Activated CD4-positive, alpha-beta memory T cell treated with anti-CD3 and anti-CD28 coated beads, Interleukin-2, amount 10 ng/mL, durations not matched to agents 7 days and 5 days (primary cell): ENCODE measurements around the gene FAM171A1. TPM values are rescaled to one million over a fixed set of nuclear protein-coding genes. Genes with fewer than 3 reads are reported as not detected.
"Not testable (repeated sequence)": the region's sequence is repeated elsewhere in the genome, so short reads cannot be mapped to it uniquely, and the experiment has no call there.

Experiments used
- CTCF ChIA-PET: fragments of 350-600 bp; sonication (Branson Sonifier 250); formaldehyde crosslinking; loops from one replicate; lab custom pipeline; 2021; ENCODE audit warnings: antibody characterized with exemption, inconsistent platforms; lab: Charles Lee
- POLR2A ChIA-PET: fragments of 350-600 bp; sonication (Branson Sonifier 250); formaldehyde crosslinking; loops from one replicate; lab custom pipeline; 2021; ENCODE audit warnings: antibody characterized with exemption; lab: Charles Lee
- DNase-seq: peaks from one replicate; pipeline ENCODE4 v3.0.0-alpha.2; 2020
- H3K27ac Mint-ChIP-seq: one replicate; pipeline ENCODE4 v1.8.0; 2021; ENCODE audit warnings: mild to moderate bottlenecking, mixed read lengths
- H3K27me3 Mint-ChIP-seq: one replicate; pipeline ENCODE4 v1.8.0; 2021; ENCODE audit warnings: mixed read lengths
- H3K36me3 Mint-ChIP-seq: one replicate; pipeline ENCODE4 v1.8.0; 2021; ENCODE audit warnings: low read depth, mixed read lengths
- H3K4me1 Mint-ChIP-seq: one replicate; pipeline ENCODE4 v1.8.0; 2021; ENCODE audit warnings: mixed read lengths
- H3K4me3 Mint-ChIP-seq: one replicate; pipeline ENCODE4 v1.8.0; 2021; ENCODE audit warnings: mild to moderate bottlenecking, mixed read lengths
- H3K9me3 Mint-ChIP-seq: one replicate; pipeline ENCODE4 v1.8.0; 2021; ENCODE audit warnings: mixed read lengths
- total RNA-seq, 2 experiments: library from RNA; stranded (reverse); gene quantifications; one replicate each; pipeline ENCODE4 v1.2.3, GENCODE V29; 2021

FAM171A1 gene
- 1 to 10 TPM; 6.0 to 6.8 TPM for total RNA-seq

- CTCF ChIA-PET, result interaction anchor here (0.6 to 1.3 kb wide), 6 partner anchors 116 to 411 kb away, joined by 3 to 5 read pairs (median 4); no protein-coding TSS in a partner anchor
- H3K4me1 Mint-ChIP-seq, result peaks cover 12% of the 10 kb centered on the region
- H3K9me3 Mint-ChIP-seq, result no peaks in the 10 kb centered on the region
- H3K4me3 Mint-ChIP-seq, result peak within 1 kb of the TSS; percentile 68
- POLR2A ChIA-PET, result interaction anchor here (1.8 kb wide), 1 partner anchor 418 kb away, joined by 4 read pairs; the partner anchor contains the start of gene DCLRE1C
- peak; percentile 70 for DNase-seq
- no peak within 1 kb of the TSS for H3K27ac Mint-ChIP-seq
- peaks cover 63% of the 10 kb centered on the region for H3K27me3 Mint-ChIP-seq
- H3K36me3 Mint-ChIP-seq, result no peaks in the 10 kb centered on the region
Measured at GRCh38 chr10:15370856-15371701, at the start of gene FAM171A1. Gene FAM171A1 (minus strand): TSS chr10:15371289. CDS start chr10:15371052, 237 bp downstream.

- H3K9me3 Mint-ChIP-seq, result no peaks in the 10 kb centered on the region
- no peaks in the 10 kb centered on the region for H3K4me1 Mint-ChIP-seq
- no peak for DNase-seq
- POLR2A ChIA-PET, result no interaction called here
- CTCF ChIA-PET, result interaction anchor here (0.6 to 2.1 kb wide), 3 partner anchors 10 to 190 kb away, joined by 3 to 6 read pairs (median 4); no protein-coding TSS in a partner anchor
- peaks cover 8% of the 10 kb centered on the region for H3K27me3 Mint-ChIP-seq
- H3K4me3 Mint-ChIP-seq, result no peak overlapping the region
- H3K27ac Mint-ChIP-seq, result no peak overlapping the region
- H3K36me3 Mint-ChIP-seq, result no peaks in the 10 kb centered on the region
Measured at GRCh38 chr10:15420858-15421257, 49.8 kb upstream of the FAM171A1 start.

GRCh38 chr10:15419279-15419874 lies 48.3 kb upstream of the FAM171A1 start:
- H3K4me3 Mint-ChIP-seq, result no peak overlapping the region
- no peaks in the 10 kb centered on the region for H3K4me1 Mint-ChIP-seq
- DNase-seq, result peak; percentile 31
- POLR2A ChIA-PET, result no interaction called here
- CTCF ChIA-PET, result interaction anchor here (0.7 to 2.1 kb wide), 8 partner anchors 9 to 333 kb away, joined by 3 to 6 read pairs (median 3); no protein-coding TSS in a partner anchor
- H3K9me3 Mint-ChIP-seq, result no peaks in the 10 kb centered on the region
- no peaks in the 10 kb centered on the region for H3K36me3 Mint-ChIP-seq
- H3K27ac Mint-ChIP-seq, result no peak overlapping the region
- H3K27me3 Mint-ChIP-seq, result peaks cover 11% of the 10 kb centered on the region

GRCh38 chr10:15416034-15416433 lies 44.9 kb upstream of the FAM171A1 start:
- H3K4me3 Mint-ChIP-seq, result no peak overlapping the region
- POLR2A ChIA-PET, result no interaction called here
- no peak overlapping the region for H3K27ac Mint-ChIP-seq
- no peak for DNase-seq
- no peaks in the 10 kb centered on the region for H3K36me3 Mint-ChIP-seq
- H3K9me3 Mint-ChIP-seq, result no peaks in the 10 kb centered on the region
- H3K4me1 Mint-ChIP-seq, result no peaks in the 10 kb centered on the region
- H3K27me3 Mint-ChIP-seq, result peaks cover 15% of the 10 kb centered on the region
- CTCF ChIA-PET, result no interaction called here

GRCh38 chr10:15411010-15411409 lies 39.9 kb upstream of the FAM171A1 start:
- POLR2A ChIA-PET, result no interaction called here
- CTCF ChIA-PET, result no interaction called here
- no peak overlapping the region for H3K4me3 Mint-ChIP-seq

GRCh38 chr10:15409350-15409749 lies 38.3 kb upstream of the FAM171A1 start:
- H3K4me3 Mint-ChIP-seq, CTCF ChIA-PET, H3K36me3 Mint-ChIP-seq, H3K27ac Mint-ChIP-seq, POLR2A ChIA-PET, H3K9me3 Mint-ChIP-seq, DNase-seq, H3K4me1 Mint-ChIP-seq: not testable (repeated sequence)
- H3K27me3 Mint-ChIP-seq, result peaks cover 17% of the 10 kb centered on the region

More at GRCh38 chr10:15411010-15411409, 39.9 kb upstream of the FAM171A1 start:
- peaks cover 13% of the 10 kb centered on the region for H3K27me3 Mint-ChIP-seq
- no peaks in the 10 kb centered on the region for H3K9me3 Mint-ChIP-seq
- no peaks in the 10 kb centered on the region for H3K4me1 Mint-ChIP-seq
- H3K36me3 Mint-ChIP-seq, result no peaks in the 10 kb centered on the region
- DNase-seq, result no peak
- no peak overlapping the region for H3K27ac Mint-ChIP-seq

GRCh38 chr10:15408557-15408956 lies 37.5 kb upstream of the FAM171A1 start:
- ChIA-PET CTCF (no interaction called here), POLR2A (no interaction called here)
- H3K27me3 Mint-ChIP-seq, result peaks cover 17% of the 10 kb centered on the region
- H3K4me3 Mint-ChIP-seq, result no peak overlapping the region
- H3K4me1 Mint-ChIP-seq, result no peaks in the 10 kb centered on the region
- H3K36me3 Mint-ChIP-seq, result no peaks in the 10 kb centered on the region
- H3K27ac Mint-ChIP-seq, result no peak overlapping the region
- DNase-seq, result no peak
- H3K9me3 Mint-ChIP-seq, result no peaks in the 10 kb centered on the region

- ChIA-PET CTCF (no interaction called here), POLR2A (no interaction called here)
- DNase-seq, result no peak
- H3K9me3 Mint-ChIP-seq, result peaks cover 2% of the 10 kb centered on the region
- no peak overlapping the region for H3K27ac Mint-ChIP-seq
- no peaks in the 10 kb centered on the region for H3K4me1 Mint-ChIP-seq
- no peaks in the 10 kb centered on the region for H3K36me3 Mint-ChIP-seq
- H3K27me3 Mint-ChIP-seq, result peaks cover 19% of the 10 kb centered on the region
- no peak overlapping the region for H3K4me3 Mint-ChIP-seq
Measured at GRCh38 chr10:15405319-15405718, 34.2 kb upstream of the FAM171A1 start.

- Mint-ChIP-seq H3K27me3 (peaks cover 23% of the 10 kb centered on the region), H3K9me3 (peaks cover 2% of the 10 kb centered on the region), H3K36me3 (no peaks in the 10 kb centered on the region), H3K4me1 (no peaks in the 10 kb centered on the region), H3K27ac (no peak overlapping the region), H3K4me3 (no peak overlapping the region)
- CTCF ChIA-PET, result no interaction called here
- POLR2A ChIA-PET, result no interaction called here
- DNase-seq, result no peak
Measured at GRCh38 chr10:15401382-15401781, 30.3 kb upstream of the FAM171A1 start.

GRCh38 chr10:15400461-15400860 lies 29.4 kb upstream of the FAM171A1 start:
- DNase-seq, H3K9me3 Mint-ChIP-seq, H3K27ac Mint-ChIP-seq, POLR2A ChIA-PET, H3K4me1 Mint-ChIP-seq, H3K36me3 Mint-ChIP-seq, H3K4me3 Mint-ChIP-seq, CTCF ChIA-PET: not testable (repeated sequence)
- peaks cover 20% of the 10 kb centered on the region for H3K27me3 Mint-ChIP-seq

- ChIA-PET POLR2A (no interaction called here), CTCF (interaction anchor here (0.6 to 0.7 kb wide), 2 partner anchors 21 to 286 kb away, joined by 3 read pairs; no protein-coding TSS in a partner anchor)
- H3K27ac Mint-ChIP-seq, result no peak overlapping the region
- H3K4me1 Mint-ChIP-seq, result no peaks in the 10 kb centered on the region
- no peaks in the 10 kb centered on the region for H3K36me3 Mint-ChIP-seq
- peaks cover 2% of the 10 kb centered on the region for H3K9me3 Mint-ChIP-seq
- no peak for DNase-seq
- no peak overlapping the region for H3K4me3 Mint-ChIP-seq
- H3K27me3 Mint-ChIP-seq, result peaks cover 15% of the 10 kb centered on the region
Measured at GRCh38 chr10:15399060-15399661, 28.1 kb upstream of the FAM171A1 start.

GRCh38 chr10:15395935-15396334 lies 24.8 kb upstream of the FAM171A1 start:
- Mint-ChIP-seq H3K27ac (no peak overlapping the region), H3K27me3 (peaks cover 4% of the 10 kb centered on the region), H3K4me3 (no peak overlapping the region), H3K36me3 (no peaks in the 10 kb centered on the region), H3K9me3 (peaks cover under 1% of the 10 kb centered on the region), H3K4me1 (no peaks in the 10 kb centered on the region)
- CTCF ChIA-PET, result no interaction called here
- POLR2A ChIA-PET, result no interaction called here
- no peak for DNase-seq
